Measurements from ENCODE around the gene TMEM255B. TPM values are rescaled to one million over a fixed set of nuclear protein-coding genes. Genes with fewer than 3 reads are reported as not detected.

Gene TMEM255B
- total RNA-seq, 1 experiment from 2014 or later: 7.7 TPM

DNA sequence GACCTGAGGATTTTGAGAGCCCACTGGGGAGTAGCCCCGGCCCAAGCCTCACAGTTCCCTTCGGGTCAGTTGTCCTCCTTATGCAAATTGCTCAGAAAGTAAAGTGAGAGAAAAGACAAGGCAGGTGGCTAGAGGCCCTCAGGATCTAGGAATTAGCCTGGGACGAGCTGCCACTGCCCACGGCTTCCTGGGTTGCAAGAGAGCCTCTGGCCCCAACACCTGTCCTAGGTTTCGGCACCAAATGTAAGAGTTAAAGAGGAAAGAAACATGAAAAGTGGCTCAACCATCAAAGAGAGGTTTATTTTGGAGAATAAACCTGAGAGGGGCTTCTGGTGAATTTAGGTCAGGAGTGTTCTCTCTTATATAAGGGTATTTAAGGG lies 25.6 kb downstream of the TMEM255B start:
- Histone ChIP-seq H3K79me2 (ENCODE audit: insufficient read depth, low read length) (no peaks in the 10 kb centered on the region), H3K4me3 (replicated peaks in 1 of 2; ENCODE audit: low read depth in 1 of 2, low read length in 2 of 2) (no peak overlapping the region), H3K9me2 (ENCODE audit: insufficient read depth) (no peaks in the 10 kb centered on the region), H3K27ac (ENCODE audit: low read depth, low read length) (no peak overlapping the region), H3K9me3 (ENCODE audit: control insufficient read depth in 1 of 2, insufficient read depth in 1 of 2, low read depth in 1 of 2, low read length in 2 of 2) (no peaks in the 10 kb centered on the region), H4K20me1 (ENCODE audit: insufficient read depth) (no peaks in the 10 kb centered on the region), H2AFZ (ENCODE audit: low read depth, low read length, poor library complexity, severe bottlenecking) (no peak overlapping the region), H3K27me3 (ENCODE audit: insufficient read depth, low read length) (no peaks in the 10 kb centered on the region), H3K9ac (ENCODE audit: low read length) (no peak overlapping the region), H3K4me1 (ENCODE audit: control insufficient read depth in 1 of 2, insufficient read depth in 2 of 2, low read length in 2 of 2) (peaks cover 12 to 16% of the 10 kb centered on the region in 2 experiments), H3K4me2 (ENCODE audit: low read length) (peak overlapping the region; percentile 59), H3K36me3 (ENCODE audit: control insufficient read depth in 1 of 2, insufficient read depth in 2 of 2, low read length in 2 of 2) (no peaks in the 10 kb centered on the region)
- TF ChIP-seq JUND (IDR thresholded peaks at IDR 0.05) (no peak), EGR1 (IDR thresholded peaks at IDR 0.05; ENCODE audit: low read depth) (no peak), SP1 (IDR thresholded peaks at IDR 0.05; ENCODE audit: low read depth) (no peak), ZFX (IDR thresholded peaks at IDR 0.05) (no peak), FOSL1 (IDR thresholded peaks at IDR 0.05; ENCODE audit: low read depth) (no peak), EZH2phosphoT487 (IDR thresholded peaks at IDR 0.05; ENCODE audit: borderline replicate concordance) (no peak), POLR2A (IDR thresholded peaks at IDR 0.05; ENCODE audit: borderline replicate concordance, extremely low read depth, insufficient read depth, insufficient read length) (no peak), ZBTB33 (IDR thresholded peaks at IDR 0.05; ENCODE audit: extremely low read depth, insufficient replicate concordance, low read length) (no peak), ATF3 (IDR thresholded peaks at IDR 0.05) (no peak), CBX3 (IDR thresholded peaks at IDR 0.05; ENCODE audit: low read depth) (no peak), YY1 (IDR thresholded peaks at IDR 0.05; ENCODE audit: extremely low read depth, insufficient replicate concordance, low read depth, low read length) (no peak), CEBPB (IDR thresholded peaks at IDR 0.05; ENCODE audit: low read depth) (no peak), POLR2AphosphoS5 (IDR thresholded peaks at IDR 0.05; ENCODE audit: low read depth, low read length) (no peak), EZH2 (IDR thresholded peaks at IDR 0.05) (no peak), MAX (IDR thresholded peaks at IDR 0.05) (no peak), SIN3A (IDR thresholded peaks at IDR 0.05; ENCODE audit: low read depth) (no peak), RAD21 (IDR thresholded peaks at IDR 0.05; ENCODE audit: low read depth) (no peak), ZNF274 (IDR thresholded peaks at IDR 0.05; ENCODE audit: low read depth, low read length) (no peak), CTCF (IDR thresholded peaks at IDR 0.05 in 2 of 3, conservative IDR thresholded peaks at IDR 0.05 in 1 of 3; ENCODE audit: borderline replicate concordance in 1 of 3, insufficient read depth in 1 of 3, low read depth in 2 of 3, low read length in 2 of 3) (no peak)
- TF ChIP-seq, protein P1, sequence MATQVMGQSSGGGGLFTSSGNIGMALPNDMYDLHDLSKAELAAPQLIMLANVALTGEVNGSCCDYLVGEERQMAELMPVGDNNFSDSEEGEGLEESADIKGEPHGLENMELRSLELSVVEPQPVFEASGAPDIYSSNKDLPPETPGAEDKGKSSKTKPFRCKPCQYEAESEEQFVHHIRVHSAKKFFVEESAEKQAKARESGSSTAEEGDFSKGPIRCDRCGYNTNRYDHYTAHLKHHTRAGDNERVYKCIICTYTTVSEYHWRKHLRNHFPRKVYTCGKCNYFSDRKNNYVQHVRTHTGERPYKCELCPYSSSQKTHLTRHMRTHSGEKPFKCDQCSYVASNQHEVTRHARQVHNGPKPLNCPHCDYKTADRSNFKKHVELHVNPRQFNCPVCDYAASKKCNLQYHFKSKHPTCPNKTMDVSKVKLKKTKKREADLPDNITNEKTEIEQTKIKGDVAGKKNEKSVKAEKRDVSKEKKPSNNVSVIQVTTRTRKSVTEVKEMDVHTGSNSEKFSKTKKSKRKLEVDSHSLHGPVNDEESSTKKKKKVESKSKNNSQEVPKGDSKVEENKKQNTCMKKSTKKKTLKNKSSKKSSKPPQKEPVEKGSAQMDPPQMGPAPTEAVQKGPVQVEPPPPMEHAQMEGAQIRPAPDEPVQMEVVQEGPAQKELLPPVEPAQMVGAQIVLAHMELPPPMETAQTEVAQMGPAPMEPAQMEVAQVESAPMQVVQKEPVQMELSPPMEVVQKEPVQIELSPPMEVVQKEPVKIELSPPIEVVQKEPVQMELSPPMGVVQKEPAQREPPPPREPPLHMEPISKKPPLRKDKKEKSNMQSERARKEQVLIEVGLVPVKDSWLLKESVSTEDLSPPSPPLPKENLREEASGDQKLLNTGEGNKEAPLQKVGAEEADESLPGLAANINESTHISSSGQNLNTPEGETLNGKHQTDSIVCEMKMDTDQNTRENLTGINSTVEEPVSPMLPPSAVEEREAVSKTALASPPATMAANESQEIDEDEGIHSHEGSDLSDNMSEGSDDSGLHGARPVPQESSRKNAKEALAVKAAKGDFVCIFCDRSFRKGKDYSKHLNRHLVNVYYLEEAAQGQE (IDR thresholded peaks at IDR 0.05; ENCODE audit: low read depth): no peak
- BruUV-seq (replicated peaks): no TSS peak
- ATAC-seq (peak; percentile 55), DNase-seq (ENCODE audit: low read depth, low spot score) (no peak)
- intact Hi-C loops (cut with micrococcal nuclease): no loop called here
- ChIA-PET CTCF (no interaction called here), POLR2A (no interaction called here), RAD21 (ENCODE audit: low non-redundant PET in 1 of 2, low total read pairs in 2 of 2, uncharacterized antibody in 2 of 2, unreplicated experiment in 2 of 2) (no interaction called here)
